PC-9 (cell line): ENCODE data around the gene SLC45A3. TPM values are rescaled to one million over a fixed set of nuclear protein-coding genes. Genes with fewer than 3 reads are reported as not detected.

Experiments used
- BruUV-seq: library from RNA; stranded (reverse); fragments of 400-500 nt; replicated peaks from 2 replicates; lab custom pipeline; 2021; lab: Mats Ljungman, UMichigan
- CTCF ChIA-PET: fragments of 300-600 bp; sonication (Branson Sonifier 250); formaldehyde crosslinking; loops from one replicate; lab custom pipeline; 2022; ENCODE audit warnings: antibody characterized with exemption; lab: Charles Lee
- POLR2A ChIA-PET: fragments of 300-600 bp; sonication (Branson Sonifier 250); formaldehyde crosslinking; loops from one replicate; lab custom pipeline; 2022; ENCODE audit warnings: antibody characterized with exemption; ENCODE audit not compliant: unreplicated experiment; lab: Charles Lee
- DNase-seq, 2 experiments: peaks; one replicate each; pipeline versions ENCODE4 v3.0.0 to v3.0.0-alpha.2; 2015 to 2022; ENCODE audit warnings: mixed read lengths in 1 of 2
- H2AFZ ChIP-seq: fragments of 200-600 bp; sonication (generic); 2 replicates; pipeline ENCODE4 v1.8.1; 2017; ENCODE audit warnings: antibody characterized with exemption
- H3F3A ChIP-seq: fragments of 200-600 bp; sonication (generic); 2 replicates; pipeline ENCODE4 v1.8.1; 2017; ENCODE audit warnings: antibody characterized with exemption, mild to moderate bottlenecking, low read depth; ENCODE audit not compliant: insufficient read depth
- H3K27ac ChIP-seq: fragments of 200-600 bp; sonication (generic); 2 replicates; pipeline ENCODE4 v1.6.1; 2016; ENCODE audit warnings: mixed run types
- H3K27me3 ChIP-seq: fragments of 200-600 bp; sonication (generic); 2 replicates; pipeline ENCODE4 v1.6.1; 2016; ENCODE audit warnings: low read depth, mixed run types; ENCODE audit not compliant: insufficient read depth
- H3K36me3 ChIP-seq: fragments of 200-600 bp; sonication (generic); 2 replicates; pipeline ENCODE4 v1.6.1; 2016; ENCODE audit warnings: low read depth, mixed run types
- H3K4me1 ChIP-seq: fragments of 200-600 bp; sonication (generic); replicated peaks from 2 replicates; pipeline ENCODE4 v1.6.1; 2016; ENCODE audit warnings: mixed run types; ENCODE audit not compliant: insufficient read depth
- H3K4me2 ChIP-seq: fragments of 200-600 bp; sonication (generic); 2 replicates; pipeline ENCODE4 v1.6.1; 2017; ENCODE audit warnings: mixed run types
- H3K4me3 ChIP-seq: fragments of 200-600 bp; sonication (generic); 2 replicates; pipeline ENCODE4 v1.6.1; 2016; ENCODE audit warnings: mixed run types
- H3K79me2 ChIP-seq: fragments of 200-600 bp; sonication (generic); 2 replicates; pipeline ENCODE4 v1.6.1; 2017; ENCODE audit warnings: low read depth, mixed run types
- H3K9me2 ChIP-seq: fragments of 200-600 bp; sonication (generic); 2 replicates; pipeline ENCODE4 v1.8.1; 2017; ENCODE audit warnings: mild to moderate bottlenecking; ENCODE audit not compliant: insufficient read depth
- H3K9me3 ChIP-seq: fragments of 200-600 bp; sonication (generic); 2 replicates; pipeline ENCODE4 v1.8.1; 2016; ENCODE audit warnings: low read depth; ENCODE audit not compliant: insufficient read depth
- H4K20me1 ChIP-seq: fragments of 200-600 bp; sonication (generic); 2 replicates; pipeline ENCODE4 v1.8.1; 2017; ENCODE audit not compliant: insufficient read depth
- EZH2 ChIP-seq: fragments of 200-600 bp; sonication (generic); IDR thresholded peaks from 2 replicates; pipeline ENCODE4 v1.8.0; 2017; ENCODE audit warnings: antibody characterized with exemption, low read depth
- intact Hi-C: fragments of 100-400 bp; cut with micrococcal nuclease; formaldehyde crosslinking; loops from one replicate; pipeline ENCODE4 v1.10.0; 2022; ENCODE audit not compliant: unreplicated experiment
- total RNA-seq: library from RNA; stranded (reverse); gene quantifications from 2 replicates; pipeline ENCODE4 v1.2.3, GENCODE V29; 2021
- TF ChIP-seq, protein P1 (sequence below): fragments of 200-600 bp; sonication (generic); conservative IDR thresholded peaks from 2 replicates; pipeline ENCODE4 v1.6.1; 2017; ENCODE audit warnings: mixed run types, antibody characterized with exemption, mild to moderate bottlenecking, moderate library complexity

The SLC45A3 gene
- total RNA-seq, 1 experiment from 2014 or later, result 19.9 TPM

DNA sequence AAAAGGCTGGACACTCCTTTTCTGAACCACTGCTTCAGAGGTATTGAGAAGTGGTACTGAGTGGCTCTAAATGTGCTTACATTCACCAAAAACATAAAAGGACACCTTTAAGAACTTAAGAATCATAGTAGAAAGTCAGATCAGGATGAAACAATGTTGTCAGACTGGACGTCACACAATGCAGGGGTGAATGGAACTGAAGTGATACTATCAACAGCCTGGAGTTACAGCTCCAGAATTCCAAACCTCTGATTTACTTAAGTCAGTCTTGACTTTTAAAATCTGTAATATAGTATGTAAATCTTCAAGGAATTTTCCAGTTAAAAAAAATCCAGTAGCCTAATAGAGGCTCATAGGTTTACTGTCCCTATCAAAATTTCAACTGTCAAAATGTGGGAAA, 67.8 kb downstream of the SLC45A3 start:
- Histone ChIP-seq H3K36me3 (peaks cover 46% of the 10 kb centered on the region), H3K27ac (no peak overlapping the region), H3K4me3 (no peak overlapping the region), H3K9me2 (no peaks in the 10 kb centered on the region), H2AFZ (no peak overlapping the region), H3K4me1 (no peaks in the 10 kb centered on the region), H4K20me1 (peaks cover 3% of the 10 kb centered on the region; the same call in 1 of the 2 replicates), H3F3A (peaks cover 31% of the 10 kb centered on the region), H3K9me3 (no peaks in the 10 kb centered on the region), H3K4me2 (no peak overlapping the region), H3K27me3 (no peaks in the 10 kb centered on the region), H3K79me2 (0 out of 2 replicates have a peak, but pooled peaks cover 5% of the 10 kb centered on the region)
- no peak for DNase-seq
- TF ChIP-seq, protein P1, sequence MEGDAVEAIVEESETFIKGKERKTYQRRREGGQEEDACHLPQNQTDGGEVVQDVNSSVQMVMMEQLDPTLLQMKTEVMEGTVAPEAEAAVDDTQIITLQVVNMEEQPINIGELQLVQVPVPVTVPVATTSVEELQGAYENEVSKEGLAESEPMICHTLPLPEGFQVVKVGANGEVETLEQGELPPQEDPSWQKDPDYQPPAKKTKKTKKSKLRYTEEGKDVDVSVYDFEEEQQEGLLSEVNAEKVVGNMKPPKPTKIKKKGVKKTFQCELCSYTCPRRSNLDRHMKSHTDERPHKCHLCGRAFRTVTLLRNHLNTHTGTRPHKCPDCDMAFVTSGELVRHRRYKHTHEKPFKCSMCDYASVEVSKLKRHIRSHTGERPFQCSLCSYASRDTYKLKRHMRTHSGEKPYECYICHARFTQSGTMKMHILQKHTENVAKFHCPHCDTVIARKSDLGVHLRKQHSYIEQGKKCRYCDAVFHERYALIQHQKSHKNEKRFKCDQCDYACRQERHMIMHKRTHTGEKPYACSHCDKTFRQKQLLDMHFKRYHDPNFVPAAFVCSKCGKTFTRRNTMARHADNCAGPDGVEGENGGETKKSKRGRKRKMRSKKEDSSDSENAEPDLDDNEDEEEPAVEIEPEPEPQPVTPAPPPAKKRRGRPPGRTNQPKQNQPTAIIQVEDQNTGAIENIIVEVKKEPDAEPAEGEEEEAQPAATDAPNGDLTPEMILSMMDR, result no peak
- no peak for TF ChIP-seq EZH2
- intact Hi-C loops, result no loop called here
- CTCF ChIA-PET, result no interaction called here
- POLR2A ChIA-PET, result no interaction called here
- BruUV-seq, result no TSS peak

DNA sequence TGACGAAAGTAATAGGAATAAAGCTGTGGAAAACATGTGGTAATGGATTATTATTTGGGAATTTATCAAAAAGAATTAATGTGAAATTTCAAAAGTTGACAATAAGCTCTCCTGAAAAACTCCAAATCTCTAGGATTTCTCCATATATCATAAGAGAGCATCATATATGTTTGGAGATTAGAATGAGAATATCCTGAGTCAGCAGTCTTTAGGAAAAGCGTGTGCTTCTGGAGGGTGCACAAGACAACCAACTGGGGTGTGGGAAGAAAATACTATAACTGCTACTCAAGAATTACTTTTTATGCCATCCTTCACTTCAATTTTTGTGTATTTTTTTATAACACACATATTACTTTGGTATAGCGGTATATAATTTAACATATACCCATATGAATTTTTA, 68.2 kb downstream of the SLC45A3 start:
- POLR2A ChIA-PET, result no interaction called here

GRCh38 chr1:205610901-205611466, 69.3 kb downstream of the SLC45A3 start:
- Histone ChIP-seq H3K9me2 (no peaks in the 10 kb centered on the region), H3F3A (peaks cover 20% of the 10 kb centered on the region), H3K4me1 (no peaks in the 10 kb centered on the region), H3K79me2 (0 out of 2 replicates have a peak, but pooled peaks cover 5% of the 10 kb centered on the region), H3K27ac (0 out of 2 replicates have a peak overlapping the region, but pooled peaks have one; percentile 9), H3K36me3 (peaks cover 39% of the 10 kb centered on the region), H3K4me2 (no peak overlapping the region), H3K9me3 (no peaks in the 10 kb centered on the region), H3K27me3 (no peaks in the 10 kb centered on the region), H4K20me1 (peaks cover 3% of the 10 kb centered on the region; the same call in 1 of the 2 replicates), H2AFZ (no peak overlapping the region), H3K4me3 (no peak overlapping the region)
- no TSS peak for BruUV-seq
- intact Hi-C loops, result no loop called here
- DNase-seq, result peak in 1 of 2 experiments; percentile 49
- CTCF ChIA-PET, result no interaction called here
- no peak for TF ChIP-seq EZH2
- TF ChIP-seq, protein P1, result no peak
- POLR2A ChIA-PET, result no interaction called here

More for the DNA sequence above, 68.2 kb downstream of the SLC45A3 start:
- no peaks in the 10 kb centered on the region for H3K4me1 ChIP-seq
- H3K4me3 ChIP-seq, result no peak overlapping the region
- TF ChIP-seq, protein P1, result no peak
- TF ChIP-seq EZH2, result no peak
- no peak overlapping the region for H3K27ac ChIP-seq
- H3F3A ChIP-seq, result peaks cover 31% of the 10 kb centered on the region
- H3K27me3 ChIP-seq, result no peaks in the 10 kb centered on the region
- peaks cover 3% of the 10 kb centered on the region; the same call in 1 of the 2 replicates for H4K20me1 ChIP-seq
- no TSS peak for BruUV-seq
- H3K4me2 ChIP-seq, result no peak overlapping the region
- H3K79me2 ChIP-seq, result 0 out of 2 replicates have a peak, but pooled peaks cover 5% of the 10 kb centered on the region
- H3K36me3 ChIP-seq, result peaks cover 47% of the 10 kb centered on the region
- CTCF ChIA-PET, result no interaction called here
- no peaks in the 10 kb centered on the region for H3K9me3 ChIP-seq
- no peak overlapping the region for H2AFZ ChIP-seq
- H3K9me2 ChIP-seq, result no peaks in the 10 kb centered on the region
- intact Hi-C loops, result no loop called here
- no peak for DNase-seq
